ENCODE data around the gene KDM5A.
"Not testable (repeated sequence)": the region's sequence is repeated elsewhere in the genome, so short reads cannot be mapped to it uniquely, and the experiment has no call there.

Gene KDM5A

DNA sequence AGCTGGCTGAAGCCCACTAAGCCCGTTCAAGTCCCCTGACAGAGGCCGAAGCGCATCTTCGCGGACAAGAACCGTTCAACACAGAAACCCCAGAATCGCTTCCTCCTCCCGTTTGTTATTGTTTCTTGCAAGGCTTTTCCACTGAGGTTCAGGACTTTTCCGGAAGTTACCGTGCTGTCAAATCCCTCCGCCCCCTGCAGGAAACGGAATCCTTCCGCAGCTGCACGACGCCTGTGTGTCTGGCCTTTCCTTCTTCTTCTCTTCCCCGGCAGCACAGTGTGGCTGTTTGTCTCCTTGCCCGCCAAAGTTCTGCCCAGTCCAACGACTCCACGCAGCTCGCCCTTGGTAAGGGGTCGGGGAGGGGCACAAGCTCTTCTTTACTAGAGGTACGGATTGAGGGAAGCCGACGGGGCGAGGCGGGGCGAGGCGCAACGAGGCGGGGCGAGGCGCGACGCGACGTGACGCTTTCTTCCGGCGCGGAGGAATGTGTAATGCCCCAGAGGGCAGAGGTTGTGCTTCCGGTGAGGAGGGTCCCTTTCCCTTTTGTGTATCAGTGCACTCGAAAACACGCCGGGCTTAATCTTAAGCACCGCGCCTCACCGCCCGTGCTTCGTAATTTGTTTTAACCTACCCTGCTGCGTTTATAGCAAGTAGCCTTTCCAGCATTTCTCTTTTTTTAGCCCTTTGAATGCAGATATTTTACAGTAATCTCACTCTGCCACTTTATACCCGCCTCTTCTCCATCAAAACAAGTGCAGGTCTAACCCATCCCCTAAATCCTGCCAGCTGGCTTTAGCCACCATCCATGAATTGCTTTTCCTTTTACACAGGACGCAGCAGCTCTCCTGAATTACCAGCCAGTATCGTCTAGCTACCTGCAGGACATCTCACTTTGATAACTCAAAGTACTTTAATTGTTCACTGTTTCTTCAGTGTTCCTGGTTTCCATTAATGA, at the start of gene KDM5A:
KDM5A (minus strand) TSS at position 179 of the 955 bp plus-strand sequence. CDS start 229 bp downstream, outside the sequence.
- peak; percentile 89 for DNase-seq

DNA sequence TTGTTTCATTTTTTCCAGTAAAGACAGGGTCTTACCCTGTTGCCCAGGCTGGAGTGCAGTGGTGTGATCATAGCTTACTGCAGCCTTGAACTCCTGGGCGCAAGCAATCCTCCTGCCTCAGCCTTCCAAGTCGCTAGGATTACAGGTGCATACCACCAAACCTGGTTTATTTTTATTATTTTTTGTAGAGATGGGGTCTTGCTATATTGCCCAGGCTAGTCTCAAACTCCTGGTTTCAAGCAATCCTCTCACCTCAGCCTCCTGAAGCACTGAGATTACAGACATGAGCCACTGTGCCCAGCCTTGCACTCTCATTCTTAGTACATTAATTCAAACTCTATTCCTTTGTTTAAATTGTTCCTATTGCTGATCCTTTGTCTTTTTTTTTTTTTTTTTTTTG, 46.6 kb upstream of the KDM5A start:
- not testable (repeated sequence) for DNase-seq

DNA sequence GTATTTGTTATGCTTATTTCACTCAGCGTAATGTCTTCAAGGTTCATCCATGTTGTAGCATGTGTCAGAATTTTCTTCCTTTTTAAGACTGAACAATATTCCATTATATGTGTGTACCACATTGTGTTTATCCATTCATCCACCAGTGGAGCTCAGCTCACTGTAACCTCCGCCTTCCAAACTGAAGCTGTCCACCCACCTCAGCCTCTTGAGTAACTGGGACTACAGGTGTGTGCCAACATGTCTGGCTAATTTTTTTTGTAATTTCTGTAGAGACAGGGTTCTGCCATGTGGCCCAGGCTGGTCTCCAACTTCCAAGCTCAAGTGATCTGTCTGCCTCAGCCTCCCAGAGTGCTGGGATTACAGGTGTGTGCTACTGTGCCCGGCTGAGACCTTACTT, 33.4 kb upstream of the KDM5A start:
- DNase-seq: no peak

DNA sequence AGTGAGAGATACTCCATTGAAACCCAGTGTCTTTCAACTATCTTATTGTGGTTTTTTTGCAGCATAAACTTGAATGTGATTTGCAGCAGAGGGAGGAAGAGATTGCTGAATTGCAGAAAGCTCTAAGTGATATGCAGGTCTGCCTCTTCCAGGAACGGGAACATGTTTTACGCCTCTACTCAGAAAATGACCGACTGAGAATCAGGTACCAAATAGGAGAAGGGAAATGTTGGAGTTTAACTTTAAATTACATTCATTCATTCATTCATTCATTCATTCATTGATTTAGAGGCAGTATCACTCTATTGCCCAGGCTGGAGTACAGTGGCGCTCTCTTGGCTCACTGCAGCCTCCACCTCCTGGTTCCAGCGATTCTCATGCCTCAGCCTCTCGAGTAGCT, 29.3 kb upstream of the KDM5A start:
- no peak for DNase-seq

DNA sequence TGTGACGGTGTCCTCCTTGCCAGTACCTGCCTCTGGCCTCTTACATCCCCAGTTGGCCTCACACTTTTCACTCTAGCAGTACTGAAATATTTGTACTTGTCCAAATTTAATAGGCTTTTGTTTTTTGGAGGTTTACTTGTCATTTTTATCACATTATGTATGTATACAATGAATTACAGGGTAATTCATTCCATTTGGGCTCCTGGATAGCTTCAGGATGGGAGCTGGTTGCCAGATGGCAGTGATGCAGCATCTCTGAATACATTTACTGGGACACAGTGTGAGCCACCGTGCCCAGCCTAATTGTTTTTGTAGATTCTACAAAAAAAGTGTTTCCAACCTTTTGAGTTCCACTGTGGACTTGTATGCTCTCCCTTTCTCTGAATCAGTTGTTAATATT, 25.7 kb upstream of the KDM5A start:
- no peak for DNase-seq

DNA sequence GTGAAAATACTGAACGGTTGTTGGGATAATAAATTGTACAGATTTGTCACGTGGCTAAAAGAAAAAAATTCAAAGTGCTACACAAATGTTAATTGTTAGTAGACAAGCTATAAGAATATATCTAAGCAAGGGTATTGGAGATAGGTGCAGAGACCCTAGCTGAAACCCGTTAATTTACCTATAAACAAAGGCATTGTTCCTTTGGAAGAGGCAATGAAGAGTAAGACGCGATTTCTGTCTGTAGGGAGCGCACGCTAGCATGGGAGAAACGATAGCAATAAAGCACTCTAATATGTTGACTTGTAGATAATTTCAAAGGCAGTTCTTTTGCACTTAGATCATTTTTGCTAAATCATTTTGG, 12.9 kb upstream of the KDM5A start:
- peak; percentile 19 for DNase-seq

DNA sequence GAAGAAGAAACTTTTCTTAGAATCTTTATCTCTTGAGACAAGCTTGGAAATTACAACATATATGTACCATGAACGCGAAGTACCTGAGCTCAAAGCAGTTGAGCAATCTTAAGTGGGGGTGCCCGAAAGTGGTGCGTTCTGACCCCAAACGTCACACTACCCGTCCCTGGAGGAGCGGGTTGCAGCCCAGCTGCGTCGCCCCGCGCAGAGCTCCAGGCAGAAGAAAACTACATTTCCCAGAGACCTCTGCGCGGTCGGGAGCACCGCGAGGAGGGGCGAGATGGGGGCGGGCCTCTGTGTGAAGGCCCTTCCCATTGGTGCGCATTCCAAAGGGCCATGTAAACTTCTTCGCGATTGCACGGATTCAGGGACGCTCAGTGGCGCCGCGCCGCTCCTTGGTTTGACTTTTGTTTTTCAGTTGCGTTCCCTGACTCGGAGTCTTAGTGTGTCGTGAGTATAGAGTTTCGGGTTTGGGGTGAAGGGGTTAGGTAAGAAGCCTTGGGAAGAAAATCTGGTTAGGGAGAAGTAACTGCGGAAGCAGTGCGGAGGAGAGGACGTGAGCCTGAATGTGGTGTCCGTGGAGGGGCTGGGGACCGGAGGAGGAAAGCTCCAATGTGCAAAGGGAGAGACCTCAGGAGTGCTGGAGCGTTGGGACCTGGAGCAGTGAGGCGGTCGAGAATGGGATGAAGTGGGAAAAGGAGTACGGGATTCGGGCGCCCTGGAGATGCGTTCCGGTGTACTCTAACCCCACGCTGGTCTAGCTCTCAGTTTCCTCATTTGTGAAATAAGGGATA, 12.3 kb upstream of the KDM5A start, which contains the start of gene CCDC77:
CCDC77 (plus strand) TSS at position 410 of the 794 bp plus-strand sequence. CDS start 7,740 bp downstream, outside the sequence.
- DNase-seq: peak; percentile 94

DNA sequence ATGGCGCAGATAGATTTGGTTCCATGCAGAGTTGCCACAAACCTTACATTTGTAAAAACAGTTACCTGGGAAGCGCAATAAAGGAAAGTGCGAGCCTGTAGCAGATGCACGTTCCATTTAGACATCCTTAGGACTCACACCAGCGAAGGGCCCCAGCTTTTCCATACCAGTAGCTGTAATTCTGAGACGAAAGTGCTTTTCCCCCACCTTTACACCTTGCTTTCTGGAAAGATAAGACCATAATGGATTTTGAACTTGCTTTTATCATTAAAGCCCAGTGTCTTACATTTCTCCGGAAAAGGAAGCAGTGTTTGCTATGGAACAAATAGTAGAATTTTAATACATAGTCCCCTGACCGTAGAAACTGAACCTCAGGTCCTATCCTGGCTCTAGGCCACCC, 11.7 kb upstream of the KDM5A start:
- DNase-seq: no peak

DNA sequence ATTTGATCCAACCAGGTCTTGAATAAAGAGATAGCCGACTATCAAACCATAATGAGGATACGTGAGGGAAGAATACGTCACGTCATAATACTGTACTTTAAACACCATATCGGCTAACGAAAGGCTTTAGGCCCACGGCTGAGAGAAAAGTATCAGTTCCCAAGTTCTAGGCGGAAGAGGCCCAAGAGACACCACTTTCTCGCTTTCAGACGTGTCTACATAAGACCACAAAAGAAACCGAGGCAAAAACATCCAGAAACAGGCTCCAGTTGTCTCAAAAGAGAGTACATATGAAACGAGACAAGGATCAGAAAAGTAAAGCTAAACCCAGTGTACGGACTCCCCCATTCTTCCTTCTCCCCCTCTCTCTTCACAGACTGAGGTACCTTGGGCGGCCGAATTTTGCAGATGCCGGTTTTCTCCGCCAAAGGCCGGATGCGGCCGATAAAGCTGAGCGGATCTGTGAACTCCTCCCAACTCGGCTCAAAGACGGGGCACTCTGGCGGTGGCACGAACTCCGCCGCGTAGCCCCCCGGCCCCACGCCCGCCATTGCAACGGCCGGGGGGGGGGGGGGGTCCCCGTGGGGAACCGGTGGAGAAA, 479 bp downstream of the KDM5A start:
- DNase-seq: peak; percentile 57

DNA sequence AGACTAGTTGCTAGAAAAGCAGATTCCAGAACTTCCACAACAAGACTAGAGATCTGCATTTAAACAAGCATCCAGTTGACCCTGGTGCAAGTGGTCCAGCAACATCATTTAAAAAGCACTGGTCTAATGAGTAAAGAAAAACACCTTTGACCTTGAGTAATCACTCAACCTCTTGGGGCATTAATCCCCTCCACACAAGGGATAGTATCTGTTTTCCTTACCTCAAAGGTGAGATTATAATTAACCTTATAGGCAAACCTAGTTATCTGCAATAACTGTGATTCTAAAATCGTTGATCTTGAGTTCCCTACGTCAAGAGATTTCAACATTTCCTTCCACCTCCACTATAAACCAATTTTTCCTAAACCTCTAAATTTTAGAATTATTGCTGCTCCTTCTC, 1.1 kb downstream of the KDM5A start:
- no peak for DNase-seq

DNA sequence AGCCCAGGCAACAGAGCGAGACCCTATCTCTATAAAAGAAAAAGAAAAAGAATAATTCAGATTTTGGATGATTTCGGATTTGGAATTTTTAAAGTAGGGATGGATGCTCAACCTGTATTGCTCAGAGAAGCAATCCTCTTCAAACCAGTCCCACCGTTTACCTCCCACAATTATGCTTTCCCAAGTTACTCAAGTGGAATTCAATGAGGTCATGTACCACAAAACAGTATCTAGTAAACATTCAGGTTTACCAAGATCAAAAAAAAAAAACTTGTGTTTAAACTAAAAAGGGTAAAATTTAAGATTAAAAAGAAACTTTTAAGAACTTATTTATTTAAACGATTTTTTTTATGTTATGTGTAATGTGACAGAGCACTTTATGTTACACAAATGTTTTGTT, 2.5 kb downstream of the KDM5A start:
- DNase-seq: no peak

DNA sequence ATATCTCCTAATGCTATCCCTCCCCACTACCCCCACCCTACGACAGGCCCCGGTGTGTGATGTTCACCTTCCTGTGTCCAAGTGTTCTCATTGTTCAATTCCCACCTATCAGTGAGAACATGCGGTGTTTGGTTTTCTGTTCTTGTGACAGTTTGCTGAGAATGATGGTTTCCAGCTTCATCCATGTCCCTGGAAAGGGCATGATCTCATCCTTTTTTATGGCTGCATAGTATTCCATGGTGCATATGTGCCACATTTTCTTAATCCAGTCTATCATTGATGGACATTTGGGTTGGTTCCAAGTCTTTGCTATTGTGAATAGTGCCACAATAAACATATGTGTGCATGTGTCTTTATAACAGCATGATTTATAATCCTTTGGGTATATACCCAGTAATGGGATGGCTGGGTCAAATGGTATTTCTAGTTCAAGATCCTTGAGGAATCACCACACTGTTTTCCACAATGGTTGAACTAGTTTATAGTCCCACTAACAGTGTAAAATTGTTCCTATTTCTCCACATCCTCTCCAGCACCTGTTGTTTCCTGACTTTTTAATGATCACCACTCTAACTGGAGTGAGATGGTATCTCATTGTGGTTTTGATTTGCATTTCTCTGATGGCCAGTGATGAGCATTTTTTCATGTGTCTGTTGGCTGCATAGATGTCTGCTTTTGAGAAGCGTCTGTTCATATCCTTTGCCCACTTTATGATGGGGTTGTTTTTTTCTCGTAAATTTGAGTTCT, 18.2 kb downstream of the KDM5A start:
- not testable (repeated sequence) for DNase-seq

DNA sequence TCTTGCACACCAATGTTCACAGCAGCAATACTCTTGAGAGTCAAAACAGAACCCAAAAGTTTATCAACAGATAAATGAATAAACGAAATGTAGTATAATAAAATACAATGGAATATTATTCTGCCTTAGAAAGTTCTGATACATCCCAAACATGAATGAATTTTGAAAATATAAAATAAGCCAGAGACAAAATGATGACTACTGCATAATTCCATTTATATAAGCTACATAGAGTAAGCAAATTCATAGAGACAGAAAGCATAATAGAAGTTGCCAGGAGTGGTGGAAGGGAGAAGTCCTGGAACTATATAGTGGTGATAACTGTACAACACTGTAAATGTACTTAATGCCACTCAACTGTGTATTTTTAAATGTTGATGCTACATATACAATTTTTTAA, 21.1 kb downstream of the KDM5A start:
- DNase-seq: no peak

DNA sequence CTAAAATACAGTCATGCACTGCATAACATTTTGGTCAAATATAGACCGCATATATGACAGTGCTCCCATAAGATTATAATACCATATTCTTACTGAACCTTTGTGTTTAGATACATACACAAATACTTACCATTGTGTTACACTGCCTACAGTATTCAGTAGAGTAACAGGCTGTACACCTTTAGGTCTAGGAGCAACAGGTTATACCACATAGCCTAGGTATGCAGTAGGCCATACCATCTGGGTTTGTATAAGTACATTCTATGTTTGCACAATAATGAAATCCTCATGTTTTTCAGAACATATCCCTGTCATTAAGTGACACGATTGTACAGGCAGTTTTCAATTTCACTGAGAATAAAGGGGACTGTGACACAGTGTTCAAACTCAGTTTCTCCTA, 22.3 kb downstream of the KDM5A start:
- no peak for DNase-seq

DNA sequence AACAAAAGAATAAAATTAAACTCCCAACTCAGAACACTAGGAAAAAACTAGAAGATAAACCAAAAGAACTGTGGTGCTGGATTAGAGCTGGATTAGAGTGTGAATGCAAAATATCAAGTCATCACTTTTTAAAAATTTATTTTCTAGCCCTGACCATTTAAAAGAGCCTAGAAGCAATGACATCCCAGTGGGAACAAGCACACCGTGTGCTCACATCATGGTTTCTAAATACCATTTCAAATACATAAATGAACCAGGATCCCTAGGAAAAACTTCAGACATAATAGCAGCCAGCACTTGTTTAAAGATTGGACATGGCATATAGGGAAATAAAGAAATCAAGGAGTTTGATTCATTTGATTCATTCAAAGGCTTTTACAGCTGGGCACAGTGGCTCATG, 30.0 kb downstream of the KDM5A start:
- no peak for DNase-seq

DNA sequence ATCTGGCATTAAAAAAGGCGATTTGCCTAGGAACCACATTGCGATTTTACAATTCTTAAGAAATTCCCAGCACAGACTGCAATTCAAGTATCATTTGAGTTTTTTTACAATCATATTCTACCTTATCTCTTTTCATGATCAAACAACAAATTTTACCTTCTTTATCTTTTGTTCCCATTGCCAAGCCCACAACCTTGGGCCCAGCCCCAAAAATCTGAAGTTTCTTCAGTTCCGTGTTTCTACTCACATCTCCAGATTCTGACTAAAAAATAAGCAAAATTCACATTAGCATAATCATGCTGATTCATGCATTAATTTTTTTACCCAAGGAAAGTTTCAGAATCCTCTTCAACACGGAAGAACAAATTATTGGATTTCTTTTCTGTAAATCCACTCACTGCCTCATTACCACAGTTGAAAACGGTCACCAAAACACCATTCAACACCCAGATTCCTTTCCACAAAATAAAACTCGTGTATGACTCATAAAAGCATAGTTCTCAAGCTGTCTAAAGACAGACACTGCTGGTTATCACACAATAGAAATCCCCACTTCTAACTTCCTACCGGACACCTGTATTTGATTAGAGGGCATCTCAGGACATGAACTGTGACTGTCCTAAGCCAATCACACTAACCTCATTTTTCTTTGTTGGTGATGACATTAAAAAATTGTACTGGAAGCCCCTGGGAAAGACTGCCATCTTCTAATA, 32.7 kb downstream of the KDM5A start:
- no peak for DNase-seq

DNA sequence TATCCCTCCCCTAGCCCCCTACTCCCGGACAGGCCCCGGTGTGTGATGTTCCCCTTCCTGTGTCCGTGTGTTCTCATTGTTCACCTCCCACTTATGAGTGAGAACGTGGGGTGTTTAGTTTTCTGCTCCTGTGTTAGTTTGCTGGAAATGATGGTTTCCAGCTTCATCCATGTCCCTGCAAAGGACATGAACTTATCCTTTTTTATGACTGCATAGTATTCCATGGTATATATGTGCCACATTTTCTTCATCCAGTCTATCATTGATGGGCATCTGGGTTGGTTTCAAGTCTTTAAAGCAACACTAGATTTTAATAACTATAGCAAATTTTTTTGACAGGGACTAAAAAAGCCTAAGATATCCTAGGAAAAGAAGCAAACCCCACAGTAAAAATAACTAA, 37.9 kb downstream of the KDM5A start:
- DNase-seq: not testable (repeated sequence)

DNA sequence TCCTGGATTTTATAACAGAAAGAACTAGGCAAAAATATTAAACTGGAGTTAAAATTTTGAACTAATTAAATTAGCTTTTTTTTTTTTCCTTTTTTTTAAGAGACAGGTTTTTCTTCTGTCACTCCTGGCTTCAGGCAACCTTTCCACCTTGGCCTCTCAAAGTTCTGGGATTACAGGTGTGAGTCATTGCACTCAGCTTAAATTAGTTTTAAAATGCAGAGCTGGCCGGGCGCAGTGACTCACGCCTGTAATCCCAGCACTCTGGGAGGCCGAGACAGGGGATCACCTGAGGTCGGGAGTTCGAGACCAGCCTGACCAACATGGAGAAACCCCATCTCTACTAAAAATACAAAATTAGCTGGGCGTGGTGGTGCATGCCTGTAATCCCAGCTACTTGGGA, 39.5 kb downstream of the KDM5A start:
- not testable (repeated sequence) for DNase-seq

DNA sequence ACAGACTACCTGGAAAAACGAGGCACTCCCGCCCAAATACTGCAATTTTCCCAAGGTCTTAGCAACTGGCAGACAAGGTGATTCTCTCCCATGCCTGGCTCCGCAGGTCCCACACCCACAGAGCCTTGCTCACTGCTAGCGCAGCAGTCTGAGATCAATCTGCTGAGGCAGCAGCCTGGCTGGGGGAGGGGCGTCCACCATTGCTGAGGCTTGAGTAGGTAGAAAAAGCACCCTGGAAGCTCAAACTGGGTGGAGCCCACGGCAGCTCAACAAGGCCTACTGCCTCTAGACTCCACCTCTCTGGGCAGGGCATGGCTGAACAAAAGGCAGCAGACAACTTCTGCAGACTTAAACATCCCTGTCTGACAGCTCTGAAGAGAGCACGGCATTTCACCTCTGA, 46.1 kb downstream of the KDM5A start:
- DNase-seq: not testable (repeated sequence)

DNA sequence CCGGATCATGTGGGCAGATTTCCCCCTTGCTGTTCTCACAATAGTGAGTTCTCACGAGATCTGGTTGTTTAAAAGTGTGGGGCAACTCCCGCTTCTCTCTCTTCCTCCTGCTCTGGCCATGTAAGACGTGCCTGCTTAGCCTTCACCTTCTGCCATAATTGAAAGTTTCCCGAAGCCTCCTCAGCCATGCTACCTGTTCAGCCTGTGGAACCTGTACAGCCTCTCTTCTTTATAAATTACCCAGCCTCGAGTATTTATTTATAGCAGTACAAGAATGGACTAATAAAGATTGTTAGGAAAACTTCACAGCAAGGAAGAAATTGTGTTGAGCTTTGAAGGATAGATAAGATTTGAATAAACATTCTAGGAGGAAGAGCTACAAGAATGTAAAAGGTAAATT, 52.1 kb downstream of the KDM5A start:
- no peak for DNase-seq

DNA sequence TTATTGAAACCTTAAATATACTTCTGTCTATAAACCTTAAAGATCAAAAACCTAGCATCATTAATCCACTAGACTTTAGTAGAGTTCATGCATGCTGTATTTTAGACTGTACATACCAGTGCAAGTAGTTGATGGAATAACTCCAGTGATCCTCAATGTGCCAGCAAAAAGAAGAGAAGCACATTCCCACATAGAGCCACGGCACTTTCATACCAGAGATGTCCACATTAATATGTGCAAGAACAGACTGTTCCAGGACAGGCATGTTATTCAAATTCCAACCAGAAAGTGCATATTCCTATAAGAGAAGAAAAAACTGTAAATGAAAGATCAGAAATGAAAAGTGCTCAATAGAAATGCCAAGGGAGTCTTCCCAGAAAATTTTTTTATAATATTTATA, 55.0 kb downstream of the KDM5A start:
- no peak for DNase-seq

DNA sequence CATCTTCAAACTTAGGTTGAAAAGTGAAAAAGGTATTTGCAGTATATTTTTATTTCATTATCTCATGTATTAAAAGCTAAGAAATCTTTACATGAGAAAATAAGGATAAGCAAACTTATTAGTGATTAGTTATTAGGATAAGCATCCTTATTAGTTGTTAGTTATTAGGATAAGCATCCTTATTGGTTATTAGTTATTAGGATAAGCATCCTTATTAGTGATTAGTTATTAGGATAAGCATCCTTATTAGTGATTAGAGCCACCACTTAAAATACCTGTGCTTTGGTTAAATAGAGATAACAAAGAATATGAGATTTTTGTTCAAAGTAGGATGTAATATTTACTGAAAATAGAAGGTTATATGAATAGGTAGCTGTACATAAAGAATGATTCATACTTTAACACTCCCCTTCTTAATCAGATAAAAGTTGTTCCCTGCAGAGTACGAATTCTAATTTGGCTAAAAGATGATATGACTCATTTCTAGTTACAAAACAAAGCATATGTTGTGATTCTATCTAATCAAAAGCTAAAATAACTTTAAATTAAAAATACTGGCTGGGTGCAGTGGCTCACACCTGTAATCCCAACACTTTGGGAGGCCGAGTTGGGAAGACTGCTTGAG, 56.4 kb downstream of the KDM5A start:
- DNase-seq: no peak

All from stimulated activated CD4-positive, alpha-beta T cell treated with anti-CD3 and anti-CD28 coated beads, Interleukin-15, amount 100 ng/mL, for 24 hours (primary cell).